Measurements from ENCODE around the gene PGM1.
A peak's percentile ranks its signal among the peaks of the same experiment; 100 is the strongest.

Gene PGM1

DNA sequence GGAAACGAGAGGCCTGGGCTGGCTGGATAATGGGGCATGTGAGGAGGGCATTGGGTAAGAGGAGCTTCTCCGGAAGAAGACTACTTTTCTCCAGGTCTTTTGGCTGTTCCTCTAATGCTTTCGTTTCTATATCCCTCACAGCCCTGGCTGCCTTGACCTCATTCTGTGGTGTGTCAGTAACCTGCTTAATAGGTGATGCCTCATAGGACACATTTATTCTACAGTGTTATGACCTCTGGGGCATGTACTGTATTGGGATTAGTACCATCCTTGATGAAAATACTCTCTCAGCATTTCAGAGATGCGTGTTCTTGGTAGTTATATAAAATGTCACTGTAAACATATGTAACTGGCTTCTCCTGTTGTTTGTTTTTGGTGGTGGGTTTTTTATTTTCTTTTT, 40.1 kb downstream of the PGM1 start:
- DNase-seq (ENCODE audit: low spot score): no peak

DNA sequence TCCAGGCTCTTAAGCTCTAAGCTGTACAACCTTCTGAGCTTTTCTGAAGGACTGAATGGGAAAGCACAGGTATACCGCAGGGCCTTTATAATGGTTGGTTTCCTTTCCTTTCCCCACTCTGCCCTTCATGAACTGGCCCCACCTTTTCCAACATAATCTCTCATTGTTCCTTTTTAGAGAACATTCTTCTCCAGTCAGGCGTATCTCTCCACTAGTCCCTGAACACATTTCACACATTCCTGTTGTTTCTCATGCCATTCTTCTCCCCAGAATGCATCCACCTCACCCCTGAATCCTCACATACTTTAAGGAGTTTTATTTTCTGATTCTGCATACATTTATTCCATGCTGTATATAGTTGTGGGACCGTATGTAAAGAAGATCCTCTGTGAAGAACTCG, 41.3 kb downstream of the PGM1 start:
- no peak for DNase-seq (ENCODE audit: low spot score)

DNA sequence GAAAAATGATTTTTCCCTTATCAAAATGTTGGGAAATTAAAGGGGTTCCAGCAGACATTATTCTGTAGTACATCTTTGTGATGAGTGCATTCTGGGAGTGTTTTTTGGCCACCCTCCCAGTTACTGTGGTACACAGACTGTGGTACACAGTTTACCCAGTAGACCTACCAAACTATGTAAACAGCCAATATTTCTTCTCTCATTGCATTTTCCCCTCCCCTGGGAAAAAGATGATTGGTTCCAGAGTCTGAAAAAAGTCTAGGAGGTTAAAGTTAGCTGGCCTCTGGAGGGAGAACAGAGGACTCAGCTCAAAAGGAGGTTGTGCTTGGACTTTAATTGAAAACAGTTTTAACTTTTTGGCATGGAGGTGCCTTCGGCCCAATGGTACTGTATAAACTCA, 42.5 kb downstream of the PGM1 start:
- DNase-seq (ENCODE audit: low spot score): no peak

DNA sequence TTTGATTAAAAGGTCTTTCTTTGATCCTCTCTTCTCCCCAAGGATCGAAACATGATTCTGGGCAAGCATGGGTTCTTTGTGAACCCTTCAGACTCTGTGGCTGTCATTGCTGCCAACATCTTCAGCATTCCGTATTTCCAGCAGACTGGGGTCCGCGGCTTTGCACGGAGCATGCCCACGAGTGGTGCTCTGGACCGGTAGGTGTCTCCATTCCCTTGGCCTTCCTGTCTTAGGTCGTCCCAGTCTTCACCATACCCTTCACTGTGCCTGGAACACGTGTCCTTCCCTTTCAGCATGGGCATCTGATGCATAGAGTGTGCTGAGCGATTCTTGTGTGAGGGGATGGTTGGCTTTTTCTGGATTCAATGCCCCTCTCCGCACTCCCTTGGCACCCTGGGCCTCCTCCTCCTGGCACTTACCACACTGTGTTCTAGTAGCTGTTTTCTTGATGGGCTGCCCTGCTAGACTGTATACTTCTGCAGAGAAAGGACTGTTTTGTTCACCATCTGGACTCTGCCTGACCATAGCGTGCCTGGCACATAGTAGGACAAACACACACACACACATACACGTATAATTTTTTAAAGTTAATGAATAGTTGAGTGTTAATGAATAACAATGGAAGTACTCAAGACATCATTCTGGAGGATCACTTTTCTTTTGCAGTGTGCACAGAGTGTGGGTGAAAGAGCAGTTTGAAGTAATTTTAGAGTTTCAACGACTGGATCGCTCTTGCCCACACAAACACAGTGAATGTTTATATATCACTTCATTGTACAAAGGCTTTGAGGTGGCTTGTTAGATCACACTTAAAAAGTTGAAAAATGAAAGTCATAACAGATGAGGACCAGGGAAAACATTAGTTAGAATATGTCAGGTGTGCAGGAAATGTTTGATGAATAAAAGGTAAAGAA, 43.2 kb downstream of the PGM1 start:
- no peak for DNase-seq (ENCODE audit: low spot score)

DNA sequence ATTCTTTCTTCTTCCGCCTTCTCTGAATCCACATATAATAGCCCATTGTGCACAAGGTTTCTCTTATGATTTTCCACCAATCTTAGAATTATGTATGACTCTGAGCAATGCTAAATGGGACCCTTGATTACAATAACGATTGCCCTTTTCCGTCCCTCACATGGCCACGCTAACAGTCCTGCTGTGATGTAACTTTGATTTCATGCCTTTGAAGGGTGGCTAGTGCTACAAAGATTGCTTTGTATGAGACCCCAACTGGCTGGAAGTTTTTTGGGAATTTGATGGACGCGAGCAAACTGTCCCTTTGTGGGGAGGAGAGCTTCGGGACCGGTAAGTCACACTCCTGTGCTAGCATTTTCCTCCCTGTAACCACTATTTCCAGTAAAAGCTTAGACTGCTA, 45.3 kb downstream of the PGM1 start:
- DNase-seq (ENCODE audit: low spot score): peak; percentile 6

DNA sequence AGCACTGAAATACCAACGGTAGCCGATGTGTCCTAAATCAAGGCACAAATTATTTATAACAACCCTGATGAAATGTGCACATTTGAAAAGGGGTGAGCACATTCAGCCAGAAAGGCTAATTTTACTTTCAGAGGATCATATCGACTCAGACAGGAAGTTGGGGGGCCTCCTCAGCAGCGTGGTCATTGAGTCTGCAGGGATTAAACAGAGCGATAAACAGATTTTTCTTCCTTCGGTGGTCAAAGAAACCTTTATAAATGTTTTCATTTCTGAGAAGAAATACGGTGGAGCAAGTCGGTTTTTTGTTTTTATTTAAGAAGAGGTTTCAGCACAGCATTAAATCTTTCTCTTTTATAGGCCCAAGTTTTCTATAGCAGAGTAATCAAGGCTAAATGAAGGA, 45.7 kb downstream of the PGM1 start:
- DNase-seq (ENCODE audit: low spot score): no peak

DNA sequence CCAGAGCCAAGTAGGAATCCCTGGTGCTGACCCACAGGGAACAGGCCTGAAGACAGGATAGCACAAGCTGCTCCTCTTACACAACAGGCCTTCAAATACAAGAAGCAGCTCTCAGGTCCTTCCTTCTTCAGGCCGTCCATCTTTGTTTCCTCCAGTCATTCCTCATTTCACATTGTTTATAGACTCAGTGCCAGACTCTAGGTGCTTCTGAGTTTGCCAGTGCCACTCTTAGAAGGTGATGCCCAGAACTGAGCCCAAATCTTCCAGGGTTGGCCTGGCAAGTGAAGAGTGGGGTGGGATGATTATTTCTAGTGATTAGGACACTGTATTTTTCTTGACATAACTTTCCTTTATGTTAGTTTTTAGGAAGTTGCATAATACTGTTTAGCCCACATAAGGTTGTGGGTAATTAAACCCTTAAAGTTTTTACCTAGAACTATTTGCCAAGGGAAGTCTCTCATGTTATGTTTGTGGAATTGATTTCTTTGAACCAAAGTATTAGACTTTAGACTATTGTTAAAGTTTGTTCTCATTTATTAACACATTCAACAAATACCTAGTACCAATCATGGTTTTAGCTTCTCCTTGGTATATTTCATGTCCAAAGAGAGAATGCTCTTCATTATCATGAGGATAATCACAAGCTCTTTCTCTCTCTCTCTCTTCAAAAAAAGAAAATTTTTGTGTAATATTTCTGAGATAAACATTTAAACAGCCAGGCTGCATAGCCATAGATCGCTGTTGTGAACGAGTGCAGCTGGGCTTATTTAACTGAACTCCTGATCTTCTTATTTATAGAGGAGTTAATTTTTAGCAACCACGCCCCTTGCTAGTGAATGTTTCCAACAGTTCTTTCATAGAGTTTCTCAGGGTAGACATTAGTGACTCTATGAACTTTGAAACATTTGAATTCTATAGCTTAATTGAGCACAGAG, 47.7 kb downstream of the PGM1 start:
- DNase-seq (ENCODE audit: low spot score): no peak

DNA sequence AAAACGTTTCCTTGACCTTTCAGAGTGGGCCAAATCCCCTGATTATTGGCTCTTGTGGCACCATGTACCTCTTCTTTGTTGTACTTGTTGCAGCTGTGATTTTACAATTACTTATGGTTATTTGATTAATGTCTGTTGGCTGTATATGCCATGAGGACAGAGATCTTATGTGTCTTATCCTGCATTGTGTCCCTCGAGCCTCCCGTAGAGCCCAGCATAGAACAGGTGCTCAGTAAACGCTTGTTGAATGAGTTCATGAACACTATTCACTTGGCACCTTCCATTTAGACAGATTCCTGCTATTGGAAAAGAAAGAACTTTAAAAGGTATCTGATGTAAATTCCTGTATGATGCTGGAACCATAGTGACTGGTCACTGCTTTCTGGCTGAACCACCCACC, 48.4 kb downstream of the PGM1 start:
- DNase-seq (ENCODE audit: low spot score): no peak

DNA sequence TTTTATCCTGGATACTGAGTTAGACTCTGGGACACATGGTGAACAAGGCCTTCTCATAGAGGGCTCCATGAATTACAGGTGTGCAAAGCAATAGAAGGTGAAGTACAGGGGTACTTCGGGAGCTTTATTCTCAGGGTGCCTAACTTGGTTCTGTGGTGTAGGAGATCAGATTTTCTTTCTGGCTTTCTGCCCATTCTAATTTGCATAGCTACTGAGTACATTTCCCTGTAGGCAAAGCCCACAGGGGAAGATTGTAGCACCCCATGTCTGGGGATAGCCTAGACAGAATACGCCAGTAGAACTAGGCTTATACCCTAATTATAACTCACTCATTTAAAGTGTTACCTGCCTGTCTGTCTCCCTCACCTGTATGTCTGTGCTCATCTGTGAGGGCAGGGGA, 49.7 kb downstream of the PGM1 start:
- DNase-seq (ENCODE audit: low spot score): no peak

DNA sequence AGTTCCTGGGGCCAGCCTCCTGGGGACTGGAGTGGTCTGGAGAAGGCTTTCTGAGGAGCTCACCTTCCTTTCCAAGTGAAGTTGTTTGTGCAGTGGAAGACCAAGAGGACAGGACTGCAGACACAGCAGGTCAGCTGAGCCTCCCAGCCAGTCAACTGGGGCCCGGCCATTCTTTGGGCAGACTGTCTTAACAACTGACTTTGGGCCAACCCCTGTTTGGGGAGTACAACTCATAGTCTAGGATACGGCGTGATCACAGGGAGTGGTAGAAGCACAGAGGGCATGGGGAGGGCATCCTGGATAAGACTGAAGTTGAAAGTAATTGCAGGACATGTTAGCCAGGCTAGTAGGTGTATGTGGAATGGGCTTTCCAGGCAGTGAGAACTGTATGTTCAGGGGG, 50.3 kb downstream of the PGM1 start:
- DNase-seq (ENCODE audit: low spot score): no peak

DNA sequence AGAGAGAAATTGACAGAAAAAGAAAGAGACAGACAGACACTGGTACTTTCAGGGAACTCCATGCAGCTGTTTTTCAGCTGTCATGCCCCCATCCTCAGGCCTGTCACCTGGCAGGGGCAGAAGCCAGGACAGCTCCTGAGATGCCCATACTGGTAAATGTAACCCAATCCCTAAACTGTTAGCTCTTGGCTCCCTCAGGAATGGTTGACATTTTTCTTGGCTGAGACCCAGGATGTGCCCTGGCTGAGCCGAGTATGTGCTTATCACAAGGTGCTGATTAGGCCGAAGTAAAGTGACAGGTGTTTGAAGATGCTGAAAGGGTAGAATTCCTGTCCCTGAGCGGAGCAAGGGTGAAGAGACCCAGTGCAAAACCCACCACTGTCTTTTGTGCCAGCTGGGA, 50.7 kb downstream of the PGM1 start:
- DNase-seq (ENCODE audit: low spot score): no peak

DNA sequence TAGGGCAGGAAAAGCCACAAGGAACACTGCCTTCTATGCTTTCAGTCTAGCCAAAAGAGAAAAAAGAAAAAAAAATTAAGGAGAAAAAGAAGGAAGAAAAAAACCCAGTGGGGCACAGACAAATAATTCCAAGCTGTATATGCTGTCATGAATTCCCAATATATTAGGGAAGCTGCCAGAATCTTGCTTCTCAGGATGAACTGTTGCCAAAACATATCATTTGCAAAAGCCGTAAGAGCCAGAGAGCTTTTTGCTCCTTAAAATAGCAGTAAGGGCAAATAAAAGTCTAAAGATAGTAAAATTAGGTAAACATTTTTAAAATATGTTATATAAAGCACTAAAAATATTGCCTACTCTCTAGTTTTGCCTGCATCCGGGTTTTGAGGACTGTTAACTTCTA, 52.1 kb downstream of the PGM1 start:
- DNase-seq (ENCODE audit: low spot score): no peak

DNA sequence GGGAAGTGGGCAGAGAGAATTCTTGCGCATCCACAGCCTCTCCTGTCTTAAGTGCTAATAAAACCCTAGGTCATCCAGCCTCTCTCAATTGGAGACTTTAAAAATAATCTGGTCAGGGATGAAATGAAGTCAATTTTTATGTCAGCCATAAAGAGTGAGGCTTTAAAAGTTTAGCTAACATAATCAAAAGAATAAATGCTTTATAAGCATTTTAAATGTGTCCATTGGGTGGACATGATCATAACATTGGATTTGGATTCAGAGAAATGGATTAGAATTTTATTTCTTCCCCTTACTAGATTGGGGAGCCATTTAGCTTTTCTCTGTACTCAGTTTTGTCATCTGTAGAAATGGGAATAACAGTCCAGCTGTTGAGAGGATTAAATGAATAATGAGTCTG, 55.5 kb downstream of the PGM1 start:
- DNase-seq (ENCODE audit: low spot score): no peak

DNA sequence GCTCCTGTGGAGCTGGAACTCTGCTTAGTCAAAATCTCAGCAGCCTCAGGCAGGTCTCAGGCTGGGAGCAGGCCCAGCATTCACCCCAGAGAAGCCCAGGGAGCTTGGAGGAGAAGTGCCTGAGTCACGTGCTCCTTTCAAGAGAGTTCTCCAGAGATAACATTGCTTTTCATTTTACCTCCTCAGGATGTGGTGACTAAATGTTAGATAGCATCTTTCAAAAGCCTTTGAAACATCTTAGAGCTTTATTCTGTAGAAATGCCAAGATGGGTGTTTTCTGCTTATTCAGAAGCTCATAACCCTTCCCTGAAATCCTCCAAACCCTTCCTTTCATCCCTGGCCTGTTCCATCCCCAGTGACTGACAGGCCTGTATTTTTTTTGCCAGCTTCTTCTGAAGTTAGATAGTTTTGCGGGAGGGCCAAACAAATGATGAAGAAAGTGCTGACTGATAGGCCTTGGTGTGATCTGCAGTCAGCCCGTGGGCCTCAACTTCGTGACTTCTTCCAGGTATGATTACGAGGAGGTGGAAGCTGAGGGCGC, 58.0 kb downstream of the PGM1 start:
- peak; percentile 30 for DNase-seq (ENCODE audit: low spot score)

DNA sequence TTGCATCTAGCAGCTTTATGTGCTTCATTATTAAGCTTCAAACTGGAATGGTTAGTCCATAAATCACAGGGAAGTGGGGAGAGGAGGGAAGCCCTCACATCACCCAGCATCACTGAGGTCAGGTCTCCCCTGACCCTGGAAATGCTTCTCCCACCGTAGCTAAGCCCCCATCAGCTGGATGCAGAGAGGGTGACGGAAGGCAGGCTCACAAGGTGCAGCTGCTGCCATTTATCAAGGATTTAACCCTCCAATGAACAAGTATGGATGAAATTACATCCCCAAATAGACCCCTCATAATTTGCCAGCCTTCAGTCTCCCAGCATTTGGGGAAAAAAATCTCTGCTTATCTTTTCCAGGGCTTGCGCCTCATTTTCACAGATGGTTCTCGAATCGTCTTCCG, 60.8 kb downstream of the PGM1 start:
- DNase-seq (ENCODE audit: low spot score): no peak

DNA sequence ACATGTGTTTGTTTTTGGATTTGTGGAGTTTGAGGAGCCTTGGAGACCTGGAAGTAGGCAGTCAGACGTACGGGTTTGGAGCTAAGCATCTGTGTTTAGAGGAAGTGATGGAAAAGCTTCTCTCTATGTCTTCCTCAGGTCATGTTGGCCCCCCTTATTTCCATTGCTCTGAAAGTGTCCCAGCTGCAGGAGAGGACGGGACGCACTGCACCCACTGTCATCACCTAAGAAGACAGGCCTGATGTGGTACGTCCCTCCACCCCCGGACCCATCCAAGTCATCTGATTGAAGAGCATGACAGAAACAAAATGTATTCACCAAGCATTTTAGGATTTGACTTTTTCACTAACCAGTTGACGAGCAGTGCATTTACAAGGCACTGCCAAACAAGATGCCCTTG, 66.2 kb downstream of the PGM1 start:
- DNase-seq (ENCODE audit: low spot score): no peak

DNA sequence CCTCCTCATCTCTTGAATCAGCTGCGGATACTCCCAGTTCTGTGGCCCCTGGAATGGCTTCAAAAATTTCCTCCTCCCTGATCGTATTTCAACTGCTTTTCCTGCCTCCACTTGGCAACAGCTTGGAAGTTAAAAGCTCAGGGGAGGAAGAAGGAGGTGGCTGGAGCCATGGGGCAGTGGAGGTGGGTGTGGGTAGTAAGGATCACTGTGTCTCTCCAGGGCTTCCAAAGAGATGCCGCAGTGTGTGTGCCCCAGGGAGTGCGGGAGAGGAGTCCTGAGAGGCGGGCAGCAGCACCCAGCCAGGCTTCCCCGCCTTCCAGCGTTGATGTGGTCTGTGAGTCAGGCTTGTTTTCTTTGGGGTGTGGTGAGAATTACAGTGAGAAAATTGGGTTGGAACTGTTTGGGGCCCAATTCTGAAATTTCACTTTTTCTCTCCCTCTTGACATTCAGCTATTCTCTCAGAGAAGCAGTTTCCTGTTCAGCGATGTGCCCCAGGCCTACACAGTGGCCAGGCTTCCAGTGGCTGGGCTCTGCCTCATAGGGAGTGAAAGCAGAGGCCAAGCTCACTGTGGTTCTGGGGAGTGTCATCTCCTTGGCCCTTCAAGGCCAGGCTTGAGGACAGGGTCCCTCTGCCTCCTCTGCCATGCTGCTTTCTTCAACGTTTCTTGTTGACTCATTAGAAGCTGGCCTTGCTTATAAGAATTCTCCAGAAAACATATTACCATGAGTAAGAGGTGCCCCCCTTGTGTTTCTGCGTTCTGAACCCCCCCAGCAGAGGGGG, 69.0 kb downstream of the PGM1 start:
- DNase-seq (ENCODE audit: low spot score): no peak

DNA sequence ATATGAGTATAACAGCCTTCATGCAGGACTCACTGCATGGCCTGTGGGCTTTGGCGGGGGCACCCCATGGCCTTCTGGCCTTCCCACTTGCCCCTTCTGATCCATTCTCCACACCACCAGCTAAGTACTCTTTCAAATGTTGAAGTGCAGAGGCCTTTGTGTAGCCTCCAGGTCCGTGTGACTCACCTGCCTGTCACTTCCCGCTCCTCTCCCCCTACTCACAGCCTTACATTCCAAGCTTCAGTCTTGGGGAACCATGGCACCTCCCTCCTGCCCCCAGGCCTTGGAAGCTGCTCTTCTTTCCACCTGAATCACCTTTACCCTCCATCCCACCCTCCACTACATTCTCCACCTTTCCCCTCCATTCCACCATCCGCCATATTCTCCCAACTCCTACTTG, 69.6 kb downstream of the PGM1 start:
- DNase-seq (ENCODE audit: low spot score): no peak

DNA sequence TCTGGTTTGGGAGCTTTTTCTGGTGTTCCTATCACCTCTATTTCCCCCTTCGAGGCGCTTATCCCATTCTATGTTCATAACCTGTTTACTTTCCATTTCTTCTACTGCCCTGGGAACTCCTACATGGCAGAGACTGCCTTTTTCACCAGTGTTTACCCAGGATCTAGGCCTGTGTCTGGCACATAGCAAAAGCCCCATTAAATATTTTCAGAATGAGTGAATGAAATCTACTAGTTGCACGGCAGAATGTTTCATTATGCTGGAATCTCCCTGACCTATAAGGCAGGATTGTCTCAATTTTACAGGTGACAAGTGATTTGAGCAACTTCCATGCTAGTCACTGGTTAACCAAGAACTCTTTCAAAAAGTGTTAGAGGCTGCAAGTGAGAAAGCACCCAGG, 70.1 kb downstream of the PGM1 start:
- no peak for DNase-seq (ENCODE audit: low spot score)

DNA sequence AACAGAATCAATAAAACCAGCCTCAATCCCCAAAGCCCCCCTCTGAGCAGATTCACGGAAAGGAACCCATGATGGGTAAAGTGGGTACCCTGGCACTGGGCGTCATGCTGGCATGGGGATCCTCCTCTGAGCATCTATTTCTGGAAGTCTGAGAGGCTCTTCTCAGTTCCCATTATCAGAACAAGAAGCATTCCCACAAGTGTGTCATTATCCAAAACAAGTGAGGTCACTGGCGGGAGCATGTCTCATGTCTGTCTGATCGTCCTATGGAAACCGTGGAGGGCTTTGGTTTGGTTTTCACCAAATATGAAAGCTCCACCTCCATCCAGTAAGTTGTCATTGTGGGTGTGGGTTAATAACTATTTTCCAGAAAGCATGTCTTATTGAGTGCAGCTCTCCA, 70.7 kb downstream of the PGM1 start:
- DNase-seq (ENCODE audit: low spot score): no peak

DNA sequence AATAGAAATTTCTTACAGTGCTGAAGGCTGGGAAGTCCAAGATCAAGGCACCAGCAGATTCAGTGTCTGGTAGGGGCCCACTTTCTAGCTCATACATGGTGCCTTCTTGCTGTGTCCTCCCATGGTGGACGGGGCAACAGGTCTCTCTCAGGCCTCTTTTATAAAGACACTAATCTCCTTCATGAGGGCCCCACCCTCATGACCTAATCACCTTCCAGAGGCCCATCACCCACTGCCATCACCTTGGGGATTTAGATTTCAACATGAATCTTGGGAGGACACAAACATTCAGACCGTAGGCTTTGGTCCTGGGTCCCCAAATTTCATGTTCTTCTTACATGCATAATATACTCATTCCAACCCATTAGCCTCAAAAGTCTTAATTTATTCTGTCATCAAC, 71.5 kb downstream of the PGM1 start:
- DNase-seq (ENCODE audit: low spot score): no peak

DNA sequence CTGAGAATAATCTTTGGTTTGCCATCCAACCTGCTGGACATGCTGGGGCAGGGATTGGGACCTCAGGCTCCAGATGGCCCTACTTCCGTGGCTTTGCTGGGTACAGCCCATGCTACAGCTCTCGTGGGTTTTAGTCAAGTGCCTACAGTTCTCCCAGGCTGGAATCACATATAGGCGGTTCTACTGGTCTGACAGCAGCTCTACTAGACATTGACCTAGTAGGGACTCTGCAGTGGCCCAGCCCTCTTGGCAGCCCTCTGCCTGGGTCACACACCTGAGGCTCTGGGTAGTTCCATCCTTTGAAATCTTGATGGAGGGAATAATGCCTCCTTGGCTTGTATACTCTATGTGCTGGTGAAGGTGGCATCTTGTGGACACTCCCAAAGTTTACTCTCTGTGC, 72.2 kb downstream of the PGM1 start:
- DNase-seq (ENCODE audit: low spot score): no peak
